HEK293 (cell line): ENCODE data around the gene APLP1.
A peak's percentile ranks its signal among the peaks of the same experiment; 100 is the strongest.

Source experiments
- GLIS1 ChIP-seq: fragments of 450-650 bp; formaldehyde crosslinking; IDR thresholded peaks from 2 replicates; pipeline ENCODE4 v1.5.1; 2016; ENCODE audit warnings: missing biosample characterization, missing genetic modification characterization
- GLIS2 ChIP-seq: fragments of 450-650 bp; formaldehyde crosslinking; IDR thresholded peaks from 2 replicates; pipeline ENCODE4 v1.5.1; 2016; ENCODE audit warnings: missing biosample characterization, missing genetic modification characterization
- KLF1 ChIP-seq: fragments of 450-650 bp; formaldehyde crosslinking; IDR thresholded peaks from 2 replicates; pipeline ENCODE4 v1.5.1; 2016; ENCODE audit warnings: missing biosample characterization, missing genetic modification characterization
- RBAK ChIP-seq: fragments of 450-650 bp; formaldehyde crosslinking; IDR thresholded peaks from 2 replicates; pipeline ENCODE4 v1.5.1; 2016; ENCODE audit warnings: missing biosample characterization, missing genetic modification characterization
- SETDB1 ChIP-seq: IDR thresholded peaks from one replicate; pipeline ENCODE4 v1.6.1; 2017; ENCODE audit warnings: mild to moderate bottlenecking, low read length, moderate library complexity, mixed read lengths; ENCODE audit not compliant: insufficient read length
- WT1 ChIP-seq: fragments of 450-650 bp; formaldehyde crosslinking; IDR thresholded peaks from 2 replicates; pipeline ENCODE4 v1.5.1; 2016; ENCODE audit warnings: missing biosample characterization, missing genetic modification characterization
- ZBTB48 ChIP-seq: fragments of 450-650 bp; formaldehyde crosslinking; IDR thresholded peaks from 2 replicates; pipeline ENCODE4 v1.5.1; 2016; ENCODE audit warnings: missing biosample characterization, missing genetic modification characterization
- ZFP3 ChIP-seq: fragments of 450-650 bp; formaldehyde crosslinking; IDR thresholded peaks from 2 replicates; pipeline ENCODE4 v1.5.1; 2016; ENCODE audit warnings: low read depth, missing biosample characterization, missing genetic modification characterization
- ZIC2 ChIP-seq: fragments of 450-650 bp; formaldehyde crosslinking; IDR thresholded peaks from 2 replicates; pipeline ENCODE4 v1.5.1; 2016; ENCODE audit warnings: missing biosample characterization, missing genetic modification characterization
- ZNF140 ChIP-seq: fragments of 450-650 bp; formaldehyde crosslinking; IDR thresholded peaks from 2 replicates; pipeline ENCODE4 v1.5.1; 2016; ENCODE audit warnings: missing biosample characterization, missing genetic modification characterization
- ZNF707 ChIP-seq: fragments of 450-650 bp; formaldehyde crosslinking; IDR thresholded peaks from 2 replicates; pipeline ENCODE4 v1.5.1; 2016; ENCODE audit warnings: missing biosample characterization, missing genetic modification characterization
- ZNF792 ChIP-seq: fragments of 450-650 bp; formaldehyde crosslinking; IDR thresholded peaks from 2 replicates; pipeline ENCODE4 v1.5.1; 2016; ENCODE audit warnings: missing biosample characterization, missing genetic modification characterization
- TF ChIP-seq, protein P1 (sequence below): fragments of 450-650 bp; formaldehyde crosslinking; IDR thresholded peaks from 2 replicates; pipeline ENCODE4 v1.5.1; 2016; ENCODE audit warnings: missing biosample characterization, missing genetic modification characterization
- TF ChIP-seq, protein P2 (sequence below): fragments of 450-650 bp; formaldehyde crosslinking; IDR thresholded peaks from 2 replicates; pipeline ENCODE4 v1.5.1; 2016; ENCODE audit warnings: missing biosample characterization, missing genetic modification characterization
- TF ChIP-seq, protein P3 (sequence below): fragments of 450-650 bp; formaldehyde crosslinking; IDR thresholded peaks from 2 replicates; pipeline ENCODE4 v1.5.1; 2016; ENCODE audit warnings: missing biosample characterization, missing genetic modification characterization
- TF ChIP-seq, protein P4 (sequence below): IDR thresholded peaks from 2 replicates; pipeline ENCODE4 v1.6.1; 2011; ENCODE audit warnings: mild to moderate bottlenecking, low read depth, low read length, borderline replicate concordance
- TF ChIP-seq, protein P5 (sequence below): fragments of 450-650 bp; formaldehyde crosslinking; IDR thresholded peaks from 2 replicates; pipeline ENCODE4 v1.5.1; 2016; ENCODE audit warnings: missing biosample characterization, missing genetic modification characterization
- TF ChIP-seq, protein P6 (sequence below): fragments of 450-650 bp; formaldehyde crosslinking; optimal IDR thresholded peaks from 2 replicates; pipeline ENCODE3; 2016; ENCODE audit warnings: missing biosample characterization, mild to moderate bottlenecking, missing genetic modification characterization
- TF ChIP-seq, protein P7 (sequence below): fragments of 450-650 bp; formaldehyde crosslinking; IDR thresholded peaks from 2 replicates; pipeline ENCODE4 v1.5.1; 2017; ENCODE audit warnings: missing biosample characterization, missing genetic modification characterization

APLP1 gene

DNA sequence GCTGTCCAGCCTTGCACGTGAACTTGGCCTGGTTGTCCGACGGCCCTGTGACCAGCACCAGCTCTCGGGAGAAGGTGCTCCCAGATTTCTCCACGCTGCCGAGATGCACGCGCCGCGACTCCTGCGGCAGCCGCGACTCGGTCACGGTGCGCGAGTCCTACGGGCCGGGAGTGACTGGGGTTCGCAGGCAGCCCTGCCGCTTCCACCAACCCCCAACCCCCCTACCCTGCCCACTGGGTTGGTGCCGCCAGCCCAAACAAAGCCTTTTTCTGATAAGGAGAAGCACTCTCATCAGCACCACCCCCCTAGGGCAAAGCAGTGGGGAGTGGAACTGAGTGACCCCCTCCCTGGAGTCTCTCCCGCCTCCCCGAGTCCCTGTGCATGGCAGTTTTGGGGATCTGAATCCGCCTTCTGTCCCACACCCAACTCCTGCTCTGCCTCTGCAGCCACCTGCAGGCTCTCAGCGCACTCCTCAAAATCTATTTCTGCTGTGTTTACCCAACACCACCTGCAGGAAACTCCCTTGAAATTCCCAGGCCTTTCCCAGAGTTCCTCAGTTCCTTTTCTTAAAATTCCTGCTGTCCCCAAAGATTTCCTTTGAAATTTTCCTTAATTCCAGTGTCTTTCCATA lies 22.2 kb upstream of the APLP1 start (continued):
- TF ChIP-seq, protein P1, sequence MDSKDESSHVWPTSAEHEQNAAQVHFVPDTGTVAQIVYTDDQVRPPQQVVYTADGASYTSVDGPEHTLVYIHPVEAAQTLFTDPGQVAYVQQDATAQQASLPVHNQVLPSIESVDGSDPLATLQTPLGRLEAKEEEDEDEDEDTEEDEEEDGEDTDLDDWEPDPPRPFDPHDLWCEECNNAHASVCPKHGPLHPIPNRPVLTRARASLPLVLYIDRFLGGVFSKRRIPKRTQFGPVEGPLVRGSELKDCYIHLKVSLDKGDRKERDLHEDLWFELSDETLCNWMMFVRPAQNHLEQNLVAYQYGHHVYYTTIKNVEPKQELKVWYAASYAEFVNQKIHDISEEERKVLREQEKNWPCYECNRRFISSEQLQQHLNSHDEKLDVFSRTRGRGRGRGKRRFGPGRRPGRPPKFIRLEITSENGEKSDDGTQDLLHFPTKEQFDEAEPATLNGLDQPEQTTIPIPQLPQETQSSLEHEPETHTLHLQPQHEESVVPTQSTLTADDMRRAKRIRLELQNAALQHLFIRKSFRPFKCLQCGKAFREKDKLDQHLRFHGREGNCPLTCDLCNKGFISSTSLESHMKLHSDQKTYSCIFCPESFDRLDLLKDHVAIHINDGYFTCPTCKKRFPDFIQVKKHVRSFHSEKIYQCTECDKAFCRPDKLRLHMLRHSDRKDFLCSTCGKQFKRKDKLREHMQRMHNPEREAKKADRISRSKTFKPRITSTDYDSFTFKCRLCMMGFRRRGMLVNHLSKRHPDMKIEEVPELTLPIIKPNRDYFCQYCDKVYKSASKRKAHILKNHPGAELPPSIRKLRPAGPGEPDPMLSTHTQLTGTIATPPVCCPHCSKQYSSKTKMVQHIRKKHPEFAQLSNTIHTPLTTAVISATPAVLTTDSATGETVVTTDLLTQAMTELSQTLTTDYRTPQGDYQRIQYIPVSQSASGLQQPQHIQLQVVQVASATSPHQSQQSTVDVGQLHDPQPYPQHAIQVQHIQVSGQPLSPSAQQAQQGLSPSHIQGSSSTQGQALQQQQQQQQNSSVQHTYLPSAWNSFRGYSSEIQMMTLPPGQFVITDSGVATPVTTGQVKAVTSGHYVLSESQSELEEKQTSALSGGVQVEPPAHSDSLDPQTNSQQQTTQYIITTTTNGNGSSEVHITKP (tag by site-specific recombination), result peak; percentile 38
- TF ChIP-seq KLF1 (tag by site-specific recombination), result peak; percentile 42
- TF ChIP-seq, protein P2, sequence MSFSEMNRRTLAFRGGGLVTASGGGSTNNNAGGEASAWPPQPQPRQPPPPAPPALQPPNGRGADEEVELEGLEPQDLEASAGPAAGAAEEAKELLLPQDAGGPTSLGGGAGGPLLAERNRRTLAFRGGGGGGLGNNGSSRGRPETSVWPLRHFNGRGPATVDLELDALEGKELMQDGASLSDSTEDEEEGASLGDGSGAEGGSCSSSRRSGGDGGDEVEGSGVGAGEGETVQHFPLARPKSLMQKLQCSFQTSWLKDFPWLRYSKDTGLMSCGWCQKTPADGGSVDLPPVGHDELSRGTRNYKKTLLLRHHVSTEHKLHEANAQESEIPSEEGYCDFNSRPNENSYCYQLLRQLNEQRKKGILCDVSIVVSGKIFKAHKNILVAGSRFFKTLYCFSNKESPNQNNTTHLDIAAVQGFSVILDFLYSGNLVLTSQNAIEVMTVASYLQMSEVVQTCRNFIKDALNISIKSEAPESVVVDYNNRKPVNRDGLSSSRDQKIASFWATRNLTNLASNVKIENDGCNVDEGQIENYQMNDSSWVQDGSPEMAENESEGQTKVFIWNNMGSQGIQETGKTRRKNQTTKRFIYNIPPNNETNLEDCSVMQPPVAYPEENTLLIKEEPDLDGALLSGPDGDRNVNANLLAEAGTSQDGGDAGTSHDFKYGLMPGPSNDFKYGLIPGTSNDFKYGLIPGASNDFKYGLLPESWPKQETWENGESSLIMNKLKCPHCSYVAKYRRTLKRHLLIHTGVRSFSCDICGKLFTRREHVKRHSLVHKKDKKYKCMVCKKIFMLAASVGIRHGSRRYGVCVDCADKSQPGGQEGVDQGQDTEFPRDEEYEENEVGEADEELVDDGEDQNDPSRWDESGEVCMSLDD (tag by site-specific recombination), result peak; percentile 50; the same call in 1 of the 2 replicates
- TF ChIP-seq, protein P3, sequence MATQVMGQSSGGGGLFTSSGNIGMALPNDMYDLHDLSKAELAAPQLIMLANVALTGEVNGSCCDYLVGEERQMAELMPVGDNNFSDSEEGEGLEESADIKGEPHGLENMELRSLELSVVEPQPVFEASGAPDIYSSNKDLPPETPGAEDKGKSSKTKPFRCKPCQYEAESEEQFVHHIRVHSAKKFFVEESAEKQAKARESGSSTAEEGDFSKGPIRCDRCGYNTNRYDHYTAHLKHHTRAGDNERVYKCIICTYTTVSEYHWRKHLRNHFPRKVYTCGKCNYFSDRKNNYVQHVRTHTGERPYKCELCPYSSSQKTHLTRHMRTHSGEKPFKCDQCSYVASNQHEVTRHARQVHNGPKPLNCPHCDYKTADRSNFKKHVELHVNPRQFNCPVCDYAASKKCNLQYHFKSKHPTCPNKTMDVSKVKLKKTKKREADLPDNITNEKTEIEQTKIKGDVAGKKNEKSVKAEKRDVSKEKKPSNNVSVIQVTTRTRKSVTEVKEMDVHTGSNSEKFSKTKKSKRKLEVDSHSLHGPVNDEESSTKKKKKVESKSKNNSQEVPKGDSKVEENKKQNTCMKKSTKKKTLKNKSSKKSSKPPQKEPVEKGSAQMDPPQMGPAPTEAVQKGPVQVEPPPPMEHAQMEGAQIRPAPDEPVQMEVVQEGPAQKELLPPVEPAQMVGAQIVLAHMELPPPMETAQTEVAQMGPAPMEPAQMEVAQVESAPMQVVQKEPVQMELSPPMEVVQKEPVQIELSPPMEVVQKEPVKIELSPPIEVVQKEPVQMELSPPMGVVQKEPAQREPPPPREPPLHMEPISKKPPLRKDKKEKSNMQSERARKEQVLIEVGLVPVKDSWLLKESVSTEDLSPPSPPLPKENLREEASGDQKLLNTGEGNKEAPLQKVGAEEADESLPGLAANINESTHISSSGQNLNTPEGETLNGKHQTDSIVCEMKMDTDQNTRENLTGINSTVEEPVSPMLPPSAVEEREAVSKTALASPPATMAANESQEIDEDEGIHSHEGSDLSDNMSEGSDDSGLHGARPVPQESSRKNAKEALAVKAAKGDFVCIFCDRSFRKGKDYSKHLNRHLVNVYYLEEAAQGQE (tag by site-specific recombination), result peak; percentile 93
- TF ChIP-seq SETDB1, result no peak
- TF ChIP-seq ZFP3, result 0 out of 2 replicates have a peak, but pooled peaks have one; percentile 37
- TF ChIP-seq, protein P4, sequence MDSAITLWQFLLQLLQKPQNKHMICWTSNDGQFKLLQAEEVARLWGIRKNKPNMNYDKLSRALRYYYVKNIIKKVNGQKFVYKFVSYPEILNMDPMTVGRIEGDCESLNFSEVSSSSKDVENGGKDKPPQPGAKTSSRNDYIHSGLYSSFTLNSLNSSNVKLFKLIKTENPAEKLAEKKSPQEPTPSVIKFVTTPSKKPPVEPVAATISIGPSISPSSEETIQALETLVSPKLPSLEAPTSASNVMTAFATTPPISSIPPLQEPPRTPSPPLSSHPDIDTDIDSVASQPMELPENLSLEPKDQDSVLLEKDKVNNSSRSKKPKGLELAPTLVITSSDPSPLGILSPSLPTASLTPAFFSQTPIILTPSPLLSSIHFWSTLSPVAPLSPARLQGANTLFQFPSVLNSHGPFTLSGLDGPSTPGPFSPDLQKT, result no peak
- TF ChIP-seq, protein P5, sequence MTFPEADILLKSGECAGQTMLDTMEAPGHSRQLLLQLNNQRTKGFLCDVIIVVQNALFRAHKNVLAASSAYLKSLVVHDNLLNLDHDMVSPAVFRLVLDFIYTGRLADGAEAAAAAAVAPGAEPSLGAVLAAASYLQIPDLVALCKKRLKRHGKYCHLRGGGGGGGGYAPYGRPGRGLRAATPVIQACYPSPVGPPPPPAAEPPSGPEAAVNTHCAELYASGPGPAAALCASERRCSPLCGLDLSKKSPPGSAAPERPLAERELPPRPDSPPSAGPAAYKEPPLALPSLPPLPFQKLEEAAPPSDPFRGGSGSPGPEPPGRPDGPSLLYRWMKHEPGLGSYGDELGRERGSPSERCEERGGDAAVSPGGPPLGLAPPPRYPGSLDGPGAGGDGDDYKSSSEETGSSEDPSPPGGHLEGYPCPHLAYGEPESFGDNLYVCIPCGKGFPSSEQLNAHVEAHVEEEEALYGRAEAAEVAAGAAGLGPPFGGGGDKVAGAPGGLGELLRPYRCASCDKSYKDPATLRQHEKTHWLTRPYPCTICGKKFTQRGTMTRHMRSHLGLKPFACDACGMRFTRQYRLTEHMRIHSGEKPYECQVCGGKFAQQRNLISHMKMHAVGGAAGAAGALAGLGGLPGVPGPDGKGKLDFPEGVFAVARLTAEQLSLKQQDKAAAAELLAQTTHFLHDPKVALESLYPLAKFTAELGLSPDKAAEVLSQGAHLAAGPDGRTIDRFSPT (tag by site-specific recombination), result peak; percentile 44; the same call in 1 of the 2 replicates
- TF ChIP-seq GLIS1 (tag by site-specific recombination), result peak; percentile 41; the same call in 1 of the 2 replicates
- TF ChIP-seq ZIC2 (tag by site-specific recombination), result peak; percentile 76
- peak; percentile 83 for TF ChIP-seq WT1 (tag by site-specific recombination)
- no peak for TF ChIP-seq ZNF792 (tag by site-specific recombination)
- TF ChIP-seq, protein P6, sequence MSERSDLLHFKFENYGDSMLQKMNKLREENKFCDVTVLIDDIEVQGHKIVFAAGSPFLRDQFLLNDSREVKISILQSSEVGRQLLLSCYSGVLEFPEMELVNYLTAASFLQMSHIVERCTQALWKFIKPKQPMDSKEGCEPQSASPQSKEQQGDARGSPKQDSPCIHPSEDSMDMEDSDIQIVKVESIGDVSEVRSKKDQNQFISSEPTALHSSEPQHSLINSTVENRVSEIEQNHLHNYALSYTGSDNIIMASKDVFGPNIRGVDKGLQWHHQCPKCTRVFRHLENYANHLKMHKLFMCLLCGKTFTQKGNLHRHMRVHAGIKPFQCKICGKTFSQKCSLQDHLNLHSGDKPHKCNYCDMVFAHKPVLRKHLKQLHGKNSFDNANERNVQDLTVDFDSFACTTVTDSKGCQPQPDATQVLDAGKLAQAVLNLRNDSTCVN (tag by site-specific recombination), result peak; percentile 6
- TF ChIP-seq GLIS2 (tag by site-specific recombination), result peak; percentile 62
- TF ChIP-seq ZNF140 (tag by site-specific recombination), result no peak
- TF ChIP-seq, protein P7, sequence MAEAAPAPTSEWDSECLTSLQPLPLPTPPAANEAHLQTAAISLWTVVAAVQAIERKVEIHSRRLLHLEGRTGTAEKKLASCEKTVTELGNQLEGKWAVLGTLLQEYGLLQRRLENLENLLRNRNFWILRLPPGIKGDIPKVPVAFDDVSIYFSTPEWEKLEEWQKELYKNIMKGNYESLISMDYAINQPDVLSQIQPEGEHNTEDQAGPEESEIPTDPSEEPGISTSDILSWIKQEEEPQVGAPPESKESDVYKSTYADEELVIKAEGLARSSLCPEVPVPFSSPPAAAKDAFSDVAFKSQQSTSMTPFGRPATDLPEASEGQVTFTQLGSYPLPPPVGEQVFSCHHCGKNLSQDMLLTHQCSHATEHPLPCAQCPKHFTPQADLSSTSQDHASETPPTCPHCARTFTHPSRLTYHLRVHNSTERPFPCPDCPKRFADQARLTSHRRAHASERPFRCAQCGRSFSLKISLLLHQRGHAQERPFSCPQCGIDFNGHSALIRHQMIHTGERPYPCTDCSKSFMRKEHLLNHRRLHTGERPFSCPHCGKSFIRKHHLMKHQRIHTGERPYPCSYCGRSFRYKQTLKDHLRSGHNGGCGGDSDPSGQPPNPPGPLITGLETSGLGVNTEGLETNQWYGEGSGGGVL (tag by site-specific recombination), result peak; percentile 39
- no peak for TF ChIP-seq ZNF707 (tag by site-specific recombination)
- 0 out of 2 replicates have a peak, but pooled peaks have one; percentile 12 for TF ChIP-seq ZBTB48 (tag by site-specific recombination)
- TF ChIP-seq RBAK (tag by site-specific recombination), result no peak
- TF ChIP-seq, all 188 proteins: peak for 25
